HepG2 (cell line): ENCODE data around the gene SDK2. TPM values are rescaled to one million over a fixed set of nuclear protein-coding genes. Genes with fewer than 3 reads are reported as not detected.

Source experiments
- ATRX ChIP-seq: sonication (generic); formaldehyde crosslinking; IDR thresholded peaks from 2 replicates; pipeline ENCODE4 v1.4.0; 2020; ENCODE audit warnings: missing genetic modification reagents, borderline replicate concordance
- FOXM1 ChIP-seq: sonication (generic); formaldehyde crosslinking; IDR thresholded peaks from 2 replicates; pipeline ENCODE4 v1.5.0; 2020; ENCODE audit warnings: missing genetic modification reagents
- NFAT5 ChIP-seq: sonication (generic); formaldehyde crosslinking; IDR thresholded peaks from 2 replicates; pipeline ENCODE4 v1.4.0; 2020; ENCODE audit warnings: missing genetic modification reagents
- PTBP1 ChIP-seq: fragments of 200-400 bp; formaldehyde crosslinking; IDR thresholded peaks from 2 replicates; pipeline ENCODE4 v1.6.1; 2018; ENCODE audit warnings: low read length, low read depth; ENCODE audit not compliant: poor library complexity, severe bottlenecking
- SNAI1 ChIP-seq: sonication (generic); formaldehyde crosslinking; IDR thresholded peaks from 2 replicates; pipeline ENCODE4 v1.5.0; 2020; ENCODE audit warnings: mild to moderate bottlenecking, missing genetic modification reagents, borderline replicate concordance
- TOPORS ChIP-seq: sonication (generic); formaldehyde crosslinking; IDR thresholded peaks from 2 replicates; pipeline ENCODE4 v1.8.0; 2023; ENCODE audit warnings: mild to moderate bottlenecking, missing genetic modification reagents
- ZMYM4 ChIP-seq: sonication (generic); formaldehyde crosslinking; IDR thresholded peaks from 2 replicates; pipeline ENCODE4 v1.8.1; 2023; ENCODE audit warnings: mild to moderate bottlenecking, missing genetic modification reagents
- ZNF234 ChIP-seq: sonication (generic); formaldehyde crosslinking; conservative IDR thresholded peaks from 2 replicates; pipeline ENCODE4 v1.5.1; 2020; ENCODE audit warnings: mild to moderate bottlenecking, missing genetic modification reagents
- ZNF256 ChIP-seq: sonication (generic); formaldehyde crosslinking; conservative IDR thresholded peaks from 2 replicates; pipeline ENCODE4 v1.4.0; 2020; ENCODE audit warnings: missing genetic modification reagents
- ZNF275 ChIP-seq: sonication (generic); formaldehyde crosslinking; IDR thresholded peaks from 2 replicates; pipeline ENCODE4 v1.8.0; 2022; ENCODE audit warnings: missing genetic modification reagents, mild to moderate bottlenecking, inconsistent platforms, borderline replicate concordance
- ZNF296 ChIP-seq: sonication (generic); formaldehyde crosslinking; conservative IDR thresholded peaks from 2 replicates; pipeline ENCODE4 v1.5.0; 2020; ENCODE audit warnings: mild to moderate bottlenecking, missing genetic modification reagents
- ZNF414 ChIP-seq: sonication (generic); formaldehyde crosslinking; IDR thresholded peaks from 2 replicates; pipeline ENCODE4 v1.5.0; 2020; ENCODE audit warnings: missing genetic modification reagents
- ZNF598 ChIP-seq: sonication (generic); formaldehyde crosslinking; IDR thresholded peaks from 2 replicates; pipeline ENCODE4 v1.5.1; 2020; ENCODE audit warnings: mild to moderate bottlenecking, missing genetic modification reagents, borderline replicate concordance
- ZNF614 ChIP-seq: IDR thresholded peaks from 2 replicates; pipeline ENCODE4 v1.6.1; 2018; ENCODE audit warnings: missing biosample characterization, missing genetic modification reagents, inconsistent platforms, borderline replicate concordance
- ZNF660 ChIP-seq: sonication (generic); formaldehyde crosslinking; IDR thresholded peaks from 2 replicates; pipeline ENCODE4 v1.5.1; 2020; ENCODE audit warnings: mild to moderate bottlenecking, low read depth, missing genetic modification reagents, borderline replicate concordance
- polyA plus RNA-seq, 8 experiments: library from polyadenylated mRNA; depleted of rRNA in 3 of 8; stranded (reverse) in 7 of 8; unstranded in 1 of 8; fragments of >200 nt; fragmentation: Illumina TruSeq in 4 of 8; extraction: Trizol in 4 of 8; gene quantifications; 2 replicates each; pipeline versions ENCODE4 v1.2.1 to v1.2.3, GENCODE V29; 2011 to 2016; ENCODE audit warnings: low read depth in 4 of 8, missing spikeins in 1 of 8, mixed read lengths in 1 of 8; ENCODE audit not compliant: insufficient read depth in 1 of 8
- total RNA-seq, 5 experiments: library from RNA; depleted of rRNA; stranded (reverse); fragments of >200 nt; fragmentation: Illumina TruSeq; extraction: Trizol; gene quantifications; 2 replicates each; pipeline ENCODE4 v1.2.3, GENCODE V29; 2016; ENCODE audit warnings: low read depth in 1 of 5

SDK2 gene
- total and polyA plus RNA-seq, 2 of the 13 experiments (the other 11 are each of a cell fraction or from before 2014, with no cell fraction given): not detected

- TF ChIP-seq TOPORS (CRISPR knock-in tag) (no peak), ZNF598 (no peak), ATRX (CRISPR knock-in tag) (no peak), ZNF414 (CRISPR knock-in tag) (no peak), FOXM1 (CRISPR knock-in tag) (no peak), PTBP1 (no peak), ZNF614 (no peak), ZNF660 (no peak), ZNF296 (CRISPR knock-in tag) (0 out of 2 replicates have a peak, but pooled peaks have one; percentile 76), ZNF234 (no peak), SNAI1 (CRISPR knock-in tag) (peak; percentile 10; the same call in 1 of the 2 replicates), NFAT5 (CRISPR knock-in tag) (no peak), ZMYM4 (CRISPR knock-in tag) (no peak), ZNF275 (CRISPR knock-in tag) (no peak), ZNF256 (CRISPR knock-in tag) (no peak; the same call in 1 of the 2 replicates)
Measured at GRCh38 chr17:73311428-73311780, 332.8 kb downstream of the SDK2 start (continued).
